ENCODE results near the gene C10orf105. TPM values are rescaled to one million over a fixed set of nuclear protein-coding genes. Genes with fewer than 3 reads are reported as not detected.

C10orf105 gene
- total RNA-seq, 2 experiments from 2014 or later, result 0.25 to 0.33 TPM

- Mint-ChIP-seq H3K9me3 (peaks cover 4% of the 10 kb centered on the region), H3K27me3 (no peaks in the 10 kb centered on the region), H3K27ac (no peak overlapping the region), H3K4me3 (no peak overlapping the region), H3K36me3 (ENCODE audit: low read depth) (peaks cover 5% of the 10 kb centered on the region), H3K4me1 (peaks cover 3% of the 10 kb centered on the region)
- DNase-seq, result no peak
- POLR2A ChIA-PET, result no interaction called here
- CTCF ChIA-PET, result no interaction called here
Measured at GRCh38 chr10:71688256-71688655, 31.3 kb downstream of the C10orf105 start.

DNA sequence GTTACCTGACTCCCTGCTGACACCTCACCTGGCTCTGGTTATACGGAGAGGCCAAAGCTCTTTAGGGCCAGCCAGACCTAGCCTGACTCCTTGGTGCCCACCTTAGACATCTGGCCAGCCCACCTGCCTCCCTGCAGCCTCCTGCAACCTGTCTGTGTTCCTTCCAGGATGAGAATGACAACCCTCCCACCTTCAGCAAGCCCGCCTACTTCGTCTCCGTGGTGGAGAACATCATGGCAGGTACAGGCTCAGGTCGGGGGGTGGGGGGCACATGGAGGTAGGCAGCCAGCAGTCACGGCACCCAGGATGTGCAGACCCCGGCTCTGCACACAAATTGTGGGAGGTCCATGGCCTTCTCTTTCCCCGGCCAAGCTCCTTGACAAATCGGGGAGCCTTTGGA lies 32.1 kb downstream of the C10orf105 start:
- POLR2A ChIA-PET, result no interaction called here
- no peaks in the 10 kb centered on the region for H3K27me3 Mint-ChIP-seq
- H3K27ac Mint-ChIP-seq, result no peak overlapping the region
- H3K4me1 Mint-ChIP-seq, result peaks cover 3% of the 10 kb centered on the region
- H3K36me3 Mint-ChIP-seq (ENCODE audit: low read depth), result peaks cover 5% of the 10 kb centered on the region
- CTCF ChIA-PET, result no interaction called here
- no peak overlapping the region for H3K4me3 Mint-ChIP-seq
- H3K9me3 Mint-ChIP-seq, result peaks cover 4% of the 10 kb centered on the region
- no peak for DNase-seq

- Mint-ChIP-seq H3K36me3 (ENCODE audit: low read depth) (peaks cover 5% of the 10 kb centered on the region), H3K4me3 (no peak overlapping the region), H3K4me1 (peaks cover 3% of the 10 kb centered on the region), H3K27ac (no peak overlapping the region), H3K9me3 (peaks cover 4% of the 10 kb centered on the region), H3K27me3 (no peaks in the 10 kb centered on the region)
- CTCF ChIA-PET, result no interaction called here
- DNase-seq, result no peak
- POLR2A ChIA-PET, result no interaction called here
Measured at GRCh38 chr10:71687077-71687476, 32.5 kb downstream of the C10orf105 start.

DNA sequence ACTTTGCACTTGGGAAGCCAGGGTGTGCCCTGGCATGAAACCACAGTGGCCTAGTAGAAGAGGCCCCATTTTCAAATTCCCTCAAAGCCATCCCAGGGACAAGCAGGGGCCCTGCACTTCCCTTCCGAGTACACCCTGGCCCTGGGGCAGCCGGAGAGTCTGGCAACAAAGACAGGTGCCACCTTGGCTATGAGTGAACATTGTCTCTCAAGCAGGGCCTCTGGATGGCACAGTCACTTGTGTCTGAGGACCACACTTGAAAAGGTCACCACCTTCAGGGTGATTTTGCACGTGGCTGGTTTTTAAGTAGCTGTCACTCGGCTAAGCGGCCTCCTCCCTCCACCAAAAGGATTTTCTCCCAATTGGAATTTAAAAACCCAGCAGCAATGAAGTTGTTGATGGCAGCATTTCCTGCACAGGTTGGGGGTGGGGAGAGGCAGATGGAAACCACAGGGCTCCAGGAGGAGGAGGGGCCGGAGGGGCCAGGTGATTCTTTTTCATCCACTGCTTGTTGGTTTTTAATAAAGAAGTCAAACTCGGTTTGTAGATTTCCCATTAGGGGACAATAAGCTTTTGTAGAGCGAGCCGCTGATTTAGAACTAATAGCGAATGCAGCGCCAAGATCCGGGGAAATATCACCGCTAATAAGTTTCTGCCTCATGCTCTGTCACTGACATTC lies 33.9 kb downstream of the C10orf105 start:
- peaks cover 4% of the 10 kb centered on the region for H3K9me3 Mint-ChIP-seq
- peaks cover 5% of the 10 kb centered on the region for H3K36me3 Mint-ChIP-seq (ENCODE audit: low read depth)

DNA sequence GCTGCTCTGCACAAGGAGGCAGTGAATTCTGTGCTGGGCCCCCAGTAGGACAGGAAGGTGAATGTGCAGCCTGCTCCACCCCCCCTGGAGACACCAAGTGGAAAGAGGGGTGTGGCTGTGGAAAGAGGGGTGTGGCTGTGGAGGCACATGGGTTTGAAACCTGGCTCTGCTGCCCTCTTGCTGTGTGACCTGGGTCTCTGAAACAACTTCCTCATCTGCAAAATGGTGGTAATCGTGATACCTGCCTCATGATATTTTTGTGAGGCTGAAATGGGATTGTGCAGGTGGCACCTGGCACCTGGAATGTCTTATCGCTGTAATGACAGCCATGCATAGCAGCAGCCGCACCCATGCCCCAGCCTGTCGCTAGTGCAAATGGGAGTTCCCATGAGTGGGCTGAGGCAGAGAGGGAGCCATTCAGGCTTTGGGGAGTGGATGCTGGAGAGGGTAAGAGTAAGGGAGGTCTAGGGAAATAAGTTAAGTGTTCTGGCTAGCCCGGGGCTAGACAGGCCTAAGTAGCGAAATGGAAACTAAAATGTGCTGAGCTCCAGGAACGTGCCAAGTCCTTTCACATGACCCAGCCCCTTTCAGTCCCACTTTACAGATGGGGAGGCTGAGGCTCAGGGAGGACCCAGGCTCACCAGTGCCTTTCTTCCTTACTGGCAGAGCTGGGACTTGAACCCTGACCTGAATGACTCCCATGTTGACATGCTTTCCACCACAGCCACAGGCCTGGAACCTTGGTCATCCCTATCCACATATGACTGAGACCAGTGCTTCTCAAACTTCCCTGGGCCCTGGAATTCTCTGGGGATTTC lies 35.0 kb downstream of the C10orf105 start:
- ChIA-PET CTCF (no interaction called here), POLR2A (no interaction called here)
- DNase-seq, result peak; percentile 25
- H3K4me1 Mint-ChIP-seq, result peaks cover 3% of the 10 kb centered on the region
- H3K36me3 Mint-ChIP-seq (ENCODE audit: low read depth), result peaks cover 5% of the 10 kb centered on the region
- no peak overlapping the region for H3K4me3 Mint-ChIP-seq
- H3K27ac Mint-ChIP-seq, result no peak overlapping the region
- no peaks in the 10 kb centered on the region for H3K27me3 Mint-ChIP-seq
- peaks cover 4% of the 10 kb centered on the region for H3K9me3 Mint-ChIP-seq

More for the DNA sequence above, 33.9 kb downstream of the C10orf105 start:
- Mint-ChIP-seq H3K27me3 (no peaks in the 10 kb centered on the region), H3K27ac (no peak overlapping the region), H3K4me3 (no peak overlapping the region), H3K4me1 (peaks cover 3% of the 10 kb centered on the region)
- DNase-seq, result no peak
- ChIA-PET CTCF (interaction anchor here (1.1 kb wide), 1 partner anchor 11 kb away, joined by 3 read pairs; no protein-coding TSS in a partner anchor), POLR2A (no interaction called here)

GRCh38 chr10:71683301-71683700 lies 36.3 kb downstream of the C10orf105 start:
- Mint-ChIP-seq H3K9me3 (peaks cover 4% of the 10 kb centered on the region), H3K27ac (no peak overlapping the region), H3K4me3 (no peak overlapping the region), H3K27me3 (no peaks in the 10 kb centered on the region), H3K36me3 (ENCODE audit: low read depth) (peaks cover 4% of the 10 kb centered on the region), H3K4me1 (peaks cover 3% of the 10 kb centered on the region)
- CTCF ChIA-PET, result interaction anchor here (0.7 kb wide), 1 partner anchor 39 kb away, joined by 4 read pairs; no protein-coding TSS in a partner anchor
- POLR2A ChIA-PET, result interaction anchor here (1.6 kb wide), 1 partner anchor 89 kb away, joined by 3 read pairs; no protein-coding TSS in a partner anchor
- no peak for DNase-seq

DNA sequence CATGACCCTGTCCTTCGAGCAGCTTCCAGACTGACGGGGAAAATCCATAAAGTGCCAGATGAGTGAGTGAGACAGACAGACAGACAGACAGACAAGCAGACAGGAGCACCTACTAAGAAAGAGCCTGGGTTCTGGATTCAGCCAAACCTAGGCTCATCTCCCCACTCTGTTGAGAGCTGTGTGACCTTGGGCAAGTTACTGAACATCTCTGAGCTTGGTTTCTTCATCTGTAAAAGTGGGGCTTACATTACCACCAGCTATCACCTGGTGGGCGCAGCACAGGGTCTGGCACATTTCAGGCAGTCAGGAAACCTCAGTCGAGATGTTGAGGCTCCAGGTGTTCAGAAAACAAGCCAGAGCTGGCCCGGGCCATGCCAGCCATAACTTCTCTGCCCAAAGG lies 37.6 kb downstream of the C10orf105 start:
- Mint-ChIP-seq H3K27me3 (no peaks in the 10 kb centered on the region), H3K36me3 (ENCODE audit: low read depth) (no peaks in the 10 kb centered on the region), H3K4me3 (no peak overlapping the region), H3K4me1 (peaks cover 3% of the 10 kb centered on the region), H3K9me3 (no peaks in the 10 kb centered on the region), H3K27ac (no peak overlapping the region)
- CTCF ChIA-PET, result no interaction called here
- DNase-seq, result no peak
- POLR2A ChIA-PET, result interaction anchor here (1.6 kb wide), 1 partner anchor 90 kb away, joined by 3 read pairs; no protein-coding TSS in a partner anchor

DNA sequence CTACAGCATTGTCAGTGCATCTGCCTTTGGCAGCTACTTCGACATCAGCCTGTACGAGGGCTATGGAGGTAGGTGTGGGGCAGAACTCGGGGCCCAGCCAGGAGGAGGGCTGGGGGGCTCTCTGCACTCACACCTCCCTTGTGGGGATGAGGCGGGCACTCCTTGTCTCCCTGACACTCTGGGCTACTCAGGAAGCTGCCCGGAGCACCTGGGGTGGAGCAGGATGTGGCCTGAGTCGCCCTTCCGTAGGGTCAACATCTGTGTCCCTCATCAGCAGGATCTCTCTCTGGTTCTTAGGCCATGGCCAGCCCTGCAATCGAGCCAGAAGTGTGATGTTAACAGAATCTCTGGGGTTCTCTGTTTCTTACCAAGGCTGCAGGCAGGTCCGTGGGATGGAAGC lies 40.2 kb downstream of the C10orf105 start:
- H3K27me3 Mint-ChIP-seq, result no peaks in the 10 kb centered on the region
- H3K4me3 Mint-ChIP-seq, result no peak overlapping the region
- no peak overlapping the region for H3K27ac Mint-ChIP-seq
- ChIA-PET CTCF (interaction anchor here (1.3 kb wide), 1 partner anchor 18 kb away, joined by 3 read pairs; no protein-coding TSS in a partner anchor), POLR2A (interaction anchor here (0.8 kb wide), 1 partner anchor 15 kb away, joined by 3 read pairs; no protein-coding TSS in a partner anchor)
- no peaks in the 10 kb centered on the region for H3K36me3 Mint-ChIP-seq (ENCODE audit: low read depth)
- no peak for DNase-seq
- peaks cover under 1% of the 10 kb centered on the region for H3K4me1 Mint-ChIP-seq
- no peaks in the 10 kb centered on the region for H3K9me3 Mint-ChIP-seq

DNA sequence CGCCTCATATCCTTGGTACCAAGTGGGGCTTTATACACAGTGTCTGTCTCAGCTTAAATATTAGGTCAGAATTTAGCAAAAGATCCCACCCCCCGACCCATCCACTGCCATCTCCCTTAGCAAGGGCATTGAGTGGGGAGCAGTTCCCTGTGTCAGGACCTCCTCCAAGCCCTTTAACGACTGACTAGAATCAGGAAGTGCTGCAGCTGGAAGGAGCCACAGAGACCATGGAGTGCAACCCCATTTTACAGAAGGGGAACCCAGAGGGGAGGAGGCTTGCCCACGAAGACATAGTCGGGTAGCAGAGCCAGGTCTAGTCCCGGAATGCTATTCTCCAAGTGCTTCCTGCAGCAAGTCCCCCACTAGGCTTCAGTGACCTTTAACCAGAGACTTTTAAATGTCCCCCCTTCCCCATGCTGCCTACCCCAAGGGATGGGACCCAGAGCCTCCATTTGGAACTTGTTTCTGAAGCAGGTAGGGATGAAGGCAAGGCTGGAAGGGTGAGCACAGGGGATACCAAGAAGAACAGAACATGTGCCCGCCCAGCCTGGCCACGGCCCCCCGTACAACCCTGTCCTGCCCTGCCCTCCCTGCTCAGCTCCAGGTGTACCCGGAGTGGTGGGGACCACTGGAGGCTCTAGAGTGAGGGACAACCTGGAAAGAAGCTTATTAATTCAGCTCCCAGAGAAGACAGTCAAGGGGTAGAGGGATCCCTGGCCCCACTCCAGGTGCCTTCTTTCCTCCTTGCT lies 41.3 kb downstream of the C10orf105 start:
- DNase-seq, result no peak
- ChIA-PET POLR2A (interaction anchor here (0.9 kb wide), 1 partner anchor 20 kb away, joined by 3 read pairs; no protein-coding TSS in a partner anchor), CTCF (interaction anchor here (1.3 kb wide), 1 partner anchor 19 kb away, joined by 3 read pairs; no protein-coding TSS in a partner anchor)
- Mint-ChIP-seq H3K4me3 (no peak overlapping the region), H3K27me3 (no peaks in the 10 kb centered on the region), H3K9me3 (no peaks in the 10 kb centered on the region), H3K36me3 (ENCODE audit: low read depth) (no peaks in the 10 kb centered on the region), H3K27ac (no peak overlapping the region), H3K4me1 (no peaks in the 10 kb centered on the region)

DNA sequence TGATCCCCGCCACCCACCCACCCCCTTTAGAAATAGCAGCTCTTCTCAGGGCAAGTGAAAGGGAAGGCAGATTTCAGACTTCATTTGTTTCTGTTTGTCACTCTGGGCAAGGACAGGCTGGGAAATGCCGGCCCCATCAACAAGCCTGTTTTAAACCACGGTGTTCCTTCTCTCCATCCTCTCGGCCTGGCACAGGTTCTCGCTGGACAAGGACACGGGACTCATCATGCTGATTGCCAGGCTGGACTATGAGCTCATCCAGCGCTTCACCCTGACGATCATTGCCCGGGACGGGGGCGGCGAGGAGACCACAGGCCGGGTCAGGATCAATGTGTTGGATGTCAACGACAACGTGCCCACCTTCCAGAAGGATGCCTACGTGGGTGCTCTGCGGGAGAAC lies 42.3 kb downstream of the C10orf105 start:
- peaks cover 1% of the 10 kb centered on the region for H3K27me3 Mint-ChIP-seq
- no peaks in the 10 kb centered on the region for H3K36me3 Mint-ChIP-seq (ENCODE audit: low read depth)
- no peaks in the 10 kb centered on the region for H3K9me3 Mint-ChIP-seq
- no peak overlapping the region for H3K27ac Mint-ChIP-seq
- DNase-seq, result no peak
- H3K4me3 Mint-ChIP-seq, result no peak overlapping the region
- ChIA-PET POLR2A (no interaction called here), CTCF (no interaction called here)
- H3K4me1 Mint-ChIP-seq, result no peaks in the 10 kb centered on the region

DNA sequence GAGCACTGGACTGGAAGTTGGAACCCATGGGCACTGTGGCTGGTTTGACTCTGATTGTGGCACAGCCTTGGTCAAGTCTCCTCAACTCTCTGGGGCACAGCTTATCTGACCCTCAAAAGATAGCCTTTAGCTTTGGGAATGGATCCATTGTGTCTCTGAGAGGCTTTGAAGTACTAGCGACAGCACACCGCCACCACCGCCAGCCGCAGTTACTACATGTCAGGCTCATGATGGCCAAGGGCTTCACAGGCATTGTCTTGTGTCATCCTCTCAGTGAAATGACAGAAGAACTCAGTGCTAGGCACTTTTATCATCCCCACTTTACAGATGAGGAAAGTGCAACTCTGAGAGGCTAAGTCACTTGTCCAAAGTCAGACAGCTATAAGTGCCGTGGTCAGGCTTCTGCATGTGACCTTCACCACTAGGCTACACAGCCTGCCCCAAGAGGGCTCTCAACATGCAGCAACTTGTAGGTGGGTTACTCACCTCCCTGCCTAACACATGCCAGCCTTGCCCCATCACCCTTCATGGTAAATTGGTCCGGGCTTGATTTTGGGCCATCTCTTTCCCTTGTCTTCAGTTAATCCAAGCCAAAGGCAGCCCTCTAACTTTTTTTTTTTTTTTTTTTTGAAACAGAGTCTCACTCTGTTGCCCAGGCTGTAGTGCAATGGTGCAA lies 44.1 kb downstream of the C10orf105 start:
- Mint-ChIP-seq H3K4me1 (no peaks in the 10 kb centered on the region), H3K27me3 (peaks cover 1% of the 10 kb centered on the region), H3K36me3 (ENCODE audit: low read depth) (no peaks in the 10 kb centered on the region), H3K27ac (no peak overlapping the region), H3K4me3 (no peak overlapping the region), H3K9me3 (no peaks in the 10 kb centered on the region)
- CTCF ChIA-PET, result no interaction called here
- DNase-seq, result no peak
- POLR2A ChIA-PET, result no interaction called here

DNA sequence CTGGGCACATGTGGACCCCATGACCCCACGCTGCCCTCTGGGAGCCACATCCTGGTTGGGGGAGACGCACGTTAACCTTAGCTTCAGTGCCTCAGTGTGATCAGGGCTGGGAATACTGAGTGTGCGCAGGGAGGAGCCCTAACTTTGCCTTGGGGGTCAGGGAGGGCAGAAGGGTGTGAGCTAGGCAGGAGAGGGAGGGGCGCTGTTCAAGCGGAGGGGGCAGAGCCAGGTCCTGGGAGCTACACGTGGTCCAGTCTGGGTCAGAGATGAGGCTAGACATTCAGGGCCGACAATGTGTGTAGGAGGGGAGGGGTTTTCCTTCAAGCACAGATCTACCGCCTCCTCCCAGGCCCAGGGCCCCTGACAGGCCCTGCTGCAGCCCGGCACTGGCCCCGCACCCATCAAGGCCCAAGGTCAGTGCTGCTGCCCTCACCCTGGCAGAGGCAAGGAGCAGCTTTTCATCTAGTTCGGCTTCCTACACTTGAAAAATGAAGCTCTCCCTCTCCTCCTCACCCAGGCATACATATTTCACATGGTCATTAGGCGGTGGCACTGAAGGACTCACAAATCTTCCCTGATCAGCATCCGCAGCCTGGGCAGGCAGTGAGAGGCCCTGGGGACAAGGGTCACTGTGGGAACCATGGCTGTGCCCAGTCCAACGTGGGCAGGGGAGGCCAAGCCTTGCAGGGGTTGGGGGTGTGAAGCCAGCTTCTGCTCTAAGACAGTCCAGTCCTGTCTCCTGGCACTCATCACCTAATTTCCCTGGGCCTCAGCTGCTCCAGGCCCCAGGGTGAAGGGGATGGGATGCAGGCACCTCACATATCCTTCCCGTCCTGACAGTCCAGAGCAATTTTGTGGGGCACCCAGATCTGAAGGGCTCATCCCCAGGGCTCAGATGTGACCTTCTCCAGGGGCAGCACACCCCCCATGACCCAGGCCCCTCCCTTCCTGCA lies 47.3 kb downstream of the C10orf105 start:
- CTCF ChIA-PET, result no interaction called here

More for the DNA sequence above, 47.3 kb downstream of the C10orf105 start:
- Mint-ChIP-seq H3K4me3 (no peak overlapping the region), H3K9me3 (no peaks in the 10 kb centered on the region), H3K27ac (no peak overlapping the region), H3K4me1 (peaks cover 4% of the 10 kb centered on the region), H3K36me3 (ENCODE audit: low read depth) (no peaks in the 10 kb centered on the region), H3K27me3 (peaks cover 1% of the 10 kb centered on the region)
- POLR2A ChIA-PET, result no interaction called here
- DNase-seq, result no peak

Data from activated CD4-positive, alpha-beta memory T cell treated with anti-CD3 and anti-CD28 coated beads, Interleukin-2, amount 10 ng/mL, durations not matched to agents 7 days and 5 days (primary cell).